ENCODE data around the gene TXNDC11.

DNA sequence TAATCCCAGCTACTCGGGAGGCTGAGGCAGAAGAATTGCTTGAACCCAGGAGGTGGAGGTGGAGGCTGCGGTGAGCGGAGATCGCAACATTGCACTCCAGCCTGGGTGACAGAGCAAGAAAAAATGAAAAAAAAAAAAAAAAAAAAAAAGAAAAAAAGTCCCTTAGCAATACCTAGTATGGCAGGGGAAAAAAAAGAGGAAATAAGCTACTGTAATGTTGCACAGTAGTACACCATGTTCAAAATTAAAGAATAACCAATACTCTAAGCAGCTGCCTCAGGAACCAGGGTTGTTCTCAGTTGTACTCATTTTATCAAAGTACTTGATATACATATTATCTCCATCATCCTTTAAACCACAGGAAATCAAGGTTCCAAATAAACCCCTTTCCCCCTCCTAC, 17.3 kb upstream of the TXNDC11 start:
- TF ChIP-seq, protein P1, sequence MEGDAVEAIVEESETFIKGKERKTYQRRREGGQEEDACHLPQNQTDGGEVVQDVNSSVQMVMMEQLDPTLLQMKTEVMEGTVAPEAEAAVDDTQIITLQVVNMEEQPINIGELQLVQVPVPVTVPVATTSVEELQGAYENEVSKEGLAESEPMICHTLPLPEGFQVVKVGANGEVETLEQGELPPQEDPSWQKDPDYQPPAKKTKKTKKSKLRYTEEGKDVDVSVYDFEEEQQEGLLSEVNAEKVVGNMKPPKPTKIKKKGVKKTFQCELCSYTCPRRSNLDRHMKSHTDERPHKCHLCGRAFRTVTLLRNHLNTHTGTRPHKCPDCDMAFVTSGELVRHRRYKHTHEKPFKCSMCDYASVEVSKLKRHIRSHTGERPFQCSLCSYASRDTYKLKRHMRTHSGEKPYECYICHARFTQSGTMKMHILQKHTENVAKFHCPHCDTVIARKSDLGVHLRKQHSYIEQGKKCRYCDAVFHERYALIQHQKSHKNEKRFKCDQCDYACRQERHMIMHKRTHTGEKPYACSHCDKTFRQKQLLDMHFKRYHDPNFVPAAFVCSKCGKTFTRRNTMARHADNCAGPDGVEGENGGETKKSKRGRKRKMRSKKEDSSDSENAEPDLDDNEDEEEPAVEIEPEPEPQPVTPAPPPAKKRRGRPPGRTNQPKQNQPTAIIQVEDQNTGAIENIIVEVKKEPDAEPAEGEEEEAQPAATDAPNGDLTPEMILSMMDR (IDR thresholded peaks at IDR 0.05) = no peak
- no peak for TF ChIP-seq EP300 (IDR thresholded peaks at IDR 0.05)
- no peak for TF ChIP-seq POLR2A (IDR thresholded peaks at IDR 0.05)
